GM21737 (cell line): ENCODE results near the gene MAP3K3.

Experiments used
- ATAC-seq: cut with Tn5 transposase; IDR thresholded peaks from one replicate; pipeline ENCODE4 v1.9.1; 2021; ENCODE audit warnings: mild to moderate bottlenecking, moderate library complexity; ENCODE audit not compliant: unreplicated experiment

Gene MAP3K3

DNA sequence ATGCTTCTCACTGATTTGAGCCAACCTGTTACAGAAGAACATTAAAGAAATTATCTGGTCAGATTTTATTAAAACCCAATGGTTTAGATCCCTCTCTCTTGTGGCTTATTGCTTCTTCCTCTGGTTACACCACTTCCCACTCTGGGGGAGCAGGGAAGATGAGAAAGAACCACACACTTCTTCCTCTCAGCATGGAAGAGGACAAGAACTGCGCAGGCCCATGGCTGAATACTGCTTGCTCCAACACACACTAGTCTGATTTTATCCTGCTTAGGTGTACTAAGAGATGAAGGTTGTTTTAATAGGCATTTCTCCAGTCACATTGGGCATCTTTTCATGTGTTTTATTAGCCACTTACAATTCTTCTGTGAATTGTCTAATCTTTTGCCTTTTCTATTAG is 27.6 kb downstream of the MAP3K3 start:
- no peak for ATAC-seq

DNA sequence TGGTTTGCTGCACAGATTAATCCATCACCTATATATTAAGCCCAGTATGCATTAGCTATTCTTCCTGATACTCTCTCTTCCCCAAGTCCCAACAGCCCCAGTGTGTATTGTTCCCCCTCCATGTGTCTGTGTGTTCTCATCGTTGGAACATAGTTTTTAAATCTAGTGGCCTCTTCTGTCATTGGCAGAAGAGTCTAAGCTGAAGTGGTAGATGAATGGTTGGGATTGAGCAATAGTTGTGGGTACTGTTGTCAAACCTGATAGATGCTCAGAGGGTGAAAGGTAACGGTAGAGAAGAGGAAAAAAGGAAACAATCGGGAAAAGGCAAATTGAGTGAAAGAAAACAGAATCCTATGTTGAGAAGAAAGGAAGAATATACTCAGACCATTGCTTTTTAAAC is 29.9 kb downstream of the MAP3K3 start:
- ATAC-seq = no peak

DNA sequence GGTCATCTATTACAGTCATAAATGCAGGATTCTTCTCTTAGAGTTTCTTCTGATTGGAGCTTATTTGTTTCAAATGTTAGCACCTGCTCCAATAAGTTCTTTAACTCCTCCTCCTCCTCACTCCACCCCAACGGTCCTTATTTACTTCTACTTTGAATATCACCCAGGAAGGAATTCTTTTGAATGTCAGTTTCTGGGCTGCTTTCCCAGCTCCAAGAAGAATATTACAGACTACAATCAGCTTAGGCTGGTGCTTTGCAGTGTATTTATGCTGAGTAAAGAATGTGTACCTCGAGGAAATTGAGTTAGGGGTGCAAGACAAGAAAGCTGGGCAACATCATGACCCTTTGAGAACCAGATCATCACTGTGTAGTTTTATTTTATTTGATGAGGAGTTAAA is 30.8 kb downstream of the MAP3K3 start:
- ATAC-seq = no peak

DNA sequence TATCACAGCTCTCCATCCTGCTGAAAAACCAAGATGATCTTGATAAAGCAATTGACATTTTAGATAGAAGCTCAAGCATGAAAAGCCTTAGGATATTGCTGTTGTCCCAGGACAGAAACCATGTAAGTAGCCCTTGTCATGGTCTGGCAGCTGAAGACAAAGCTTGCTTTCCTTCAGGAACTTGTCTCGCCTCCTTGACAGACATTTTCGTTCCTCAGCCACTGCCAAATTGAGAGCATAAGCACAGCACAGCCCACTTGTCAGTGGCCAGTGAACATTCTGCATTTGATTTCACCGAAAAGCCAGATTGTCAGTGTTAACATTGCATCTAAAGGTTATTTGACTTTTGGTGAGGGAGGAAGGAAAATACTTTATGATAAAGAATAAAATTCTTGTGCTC is 35.6 kb downstream of the MAP3K3 start:
- ATAC-seq = no peak

DNA sequence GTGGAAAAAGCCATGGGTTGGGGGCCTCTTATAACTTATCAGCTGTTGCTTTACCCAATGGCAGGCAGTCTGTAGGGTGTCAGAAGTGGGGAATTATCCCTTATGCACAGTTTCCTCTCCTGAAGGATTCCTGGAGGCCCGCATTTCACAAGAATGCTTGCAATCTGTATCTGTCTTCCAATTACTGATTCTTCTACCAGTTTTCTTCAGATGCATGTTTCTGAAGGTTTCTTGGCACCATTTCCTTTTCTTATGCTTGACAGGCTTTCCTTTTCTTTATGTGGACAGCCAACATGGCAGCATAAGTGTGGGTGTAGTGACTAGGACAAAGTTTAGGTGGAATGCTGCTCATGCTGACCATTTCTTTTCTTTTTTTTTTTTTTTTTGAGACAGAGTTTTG is 36.1 kb downstream of the MAP3K3 start:
- no peak for ATAC-seq

DNA sequence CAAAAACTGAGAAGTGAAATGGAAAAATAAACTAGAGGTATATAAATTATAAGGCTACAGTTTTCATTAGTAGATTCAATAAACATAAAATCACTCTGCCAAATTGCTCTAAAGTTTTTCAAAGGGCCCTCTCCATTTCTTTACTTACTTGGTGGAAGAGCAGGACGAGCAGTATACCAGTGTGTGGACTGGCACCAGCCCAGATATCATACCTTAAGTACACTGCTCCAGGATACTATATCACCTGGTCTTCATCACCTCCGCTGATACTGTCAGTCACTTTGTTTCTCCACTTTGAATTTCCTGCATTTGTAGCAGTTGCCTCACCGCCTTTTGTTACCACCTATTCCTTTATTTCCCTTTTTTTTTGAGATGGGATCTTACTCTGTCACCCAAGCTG is 37.6 kb downstream of the MAP3K3 start:
- ATAC-seq = no peak

DNA sequence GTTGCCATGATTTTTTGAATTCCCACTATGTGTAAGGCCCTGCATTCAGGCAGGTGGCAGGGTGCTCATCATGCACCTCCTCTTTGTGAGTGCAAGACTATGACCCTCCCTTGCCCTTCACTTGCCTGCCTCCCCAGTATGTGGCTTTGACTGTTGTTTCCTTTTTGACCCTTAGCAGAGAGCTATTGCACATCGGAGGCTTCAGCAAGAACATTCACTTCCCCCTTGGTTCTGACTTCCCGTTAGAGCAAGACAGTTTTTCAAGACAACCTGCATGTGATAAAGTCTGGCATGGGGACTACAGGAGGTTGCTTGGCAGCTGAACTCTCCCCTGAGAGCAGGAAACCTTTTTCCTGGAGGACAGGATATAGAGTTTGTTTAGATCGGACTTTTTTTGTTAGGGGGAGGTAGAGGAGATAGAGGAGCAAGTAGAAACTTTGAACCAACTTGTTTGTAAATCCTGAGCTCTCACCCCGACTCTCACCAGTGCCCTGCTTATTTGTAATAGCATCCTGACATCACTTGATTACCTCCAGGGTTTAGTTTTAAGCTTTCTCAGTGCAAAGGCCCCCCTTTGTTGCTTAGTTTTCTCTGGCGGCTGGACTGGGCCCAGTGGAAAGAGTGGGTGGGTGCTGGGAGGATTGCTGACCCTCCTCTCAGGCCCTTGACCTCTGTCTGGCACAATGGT is 43.5 kb downstream of the MAP3K3 start:
- ATAC-seq = no peak

DNA sequence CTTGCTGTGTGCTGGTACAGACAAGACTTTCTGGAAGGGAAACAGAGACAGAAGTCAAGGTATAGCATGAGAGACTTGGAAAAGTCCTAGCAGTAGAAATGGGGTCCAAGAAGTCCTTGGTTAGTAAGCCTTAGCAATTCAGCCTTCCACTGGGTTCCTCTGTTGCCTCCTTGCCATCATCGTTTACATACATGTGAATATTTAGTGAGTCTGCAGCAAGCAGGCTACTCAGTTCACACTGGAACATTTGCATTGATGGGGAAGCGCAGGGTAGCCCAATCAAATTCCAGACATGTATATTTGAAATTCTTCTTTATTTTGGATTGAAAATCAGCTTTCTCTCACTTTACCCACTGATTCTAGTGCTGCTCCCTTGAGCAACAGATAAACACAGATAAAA is 50.6 kb downstream of the MAP3K3 start:
- ATAC-seq = no peak

DNA sequence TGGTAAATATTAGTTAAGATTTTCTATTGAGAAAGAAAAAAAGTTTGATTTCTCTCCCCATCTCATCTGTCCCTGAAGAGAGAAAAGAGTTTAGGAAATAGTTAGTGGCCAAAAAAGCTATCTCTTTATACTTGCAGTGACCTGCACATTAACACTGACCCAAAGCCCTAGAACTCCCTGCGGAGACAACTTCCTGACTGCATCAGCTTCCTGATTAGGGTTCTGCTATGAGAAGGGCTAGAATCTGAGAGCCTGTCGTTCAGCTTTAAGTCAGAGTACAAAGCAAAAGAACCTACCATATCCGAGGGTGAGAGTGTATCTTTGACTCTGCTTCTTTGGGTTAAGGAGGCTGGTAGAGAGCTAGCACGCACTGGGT is 53.0 kb downstream of the MAP3K3 start:
- ATAC-seq = no peak

DNA sequence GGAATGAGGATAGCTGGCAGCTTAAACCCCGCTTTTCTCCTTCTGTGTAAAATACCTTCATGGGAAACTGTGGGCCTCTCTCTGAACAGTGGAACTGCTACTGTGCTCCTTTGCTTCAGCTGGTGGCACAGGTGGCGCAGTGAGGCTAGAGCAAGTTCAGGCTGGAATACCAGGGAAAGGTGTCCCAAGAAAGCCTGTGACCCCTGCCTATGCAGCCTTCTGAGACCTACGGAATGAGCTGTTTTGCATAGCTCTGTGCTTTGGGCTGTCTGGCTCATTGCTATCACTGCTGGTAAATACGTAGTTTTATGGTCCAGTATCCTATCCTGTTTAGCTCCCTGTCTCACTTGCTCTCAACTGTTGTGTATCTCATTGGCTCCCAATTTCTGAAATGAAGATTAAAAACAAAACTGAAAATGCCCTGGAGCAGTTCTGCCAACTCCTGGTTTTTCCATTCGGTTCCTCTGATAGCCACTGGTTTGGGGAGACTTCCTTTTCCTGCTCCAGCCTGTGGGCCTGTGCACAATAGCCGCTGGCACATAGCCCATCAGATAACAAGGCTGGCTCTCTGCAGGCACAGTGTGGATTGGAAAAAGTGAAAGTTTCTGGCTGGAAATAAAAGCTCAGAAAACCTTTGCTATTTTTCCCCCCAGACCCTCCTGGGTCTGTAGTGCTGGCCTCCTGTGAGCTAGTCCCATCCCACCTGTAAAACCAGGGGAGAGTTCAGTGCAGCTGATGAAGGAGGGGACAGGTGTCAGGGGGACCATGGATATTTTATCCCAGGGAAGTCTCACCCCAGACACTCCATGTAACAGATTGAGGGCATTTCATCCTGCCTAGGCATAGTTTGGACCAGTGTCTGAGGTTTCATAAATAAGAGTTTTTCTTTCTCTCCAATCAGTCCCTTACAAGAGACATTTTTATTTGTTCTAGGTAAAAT is 53.7 kb downstream of the MAP3K3 start:
- ATAC-seq = no peak

DNA sequence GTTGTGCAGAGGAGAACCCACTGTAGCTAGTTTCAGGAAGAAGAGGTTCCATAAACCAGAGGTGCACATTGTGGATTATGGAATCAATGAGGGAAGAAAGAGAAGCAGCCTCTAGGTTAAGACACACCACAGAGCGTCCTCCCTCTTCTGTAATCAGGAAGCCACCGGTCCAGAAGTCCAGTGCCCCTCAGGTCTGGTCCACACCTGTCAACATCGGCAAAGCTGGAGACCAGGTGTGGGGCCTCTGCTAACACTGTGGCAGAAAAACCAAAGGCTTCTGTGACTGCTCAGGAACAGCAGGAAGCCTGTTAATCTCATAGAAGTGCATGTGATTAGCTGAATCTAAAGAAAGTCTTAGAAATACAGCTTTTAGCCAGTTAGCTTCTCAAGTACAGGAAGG is 54.4 kb downstream of the MAP3K3 start:
- ATAC-seq = no peak

DNA sequence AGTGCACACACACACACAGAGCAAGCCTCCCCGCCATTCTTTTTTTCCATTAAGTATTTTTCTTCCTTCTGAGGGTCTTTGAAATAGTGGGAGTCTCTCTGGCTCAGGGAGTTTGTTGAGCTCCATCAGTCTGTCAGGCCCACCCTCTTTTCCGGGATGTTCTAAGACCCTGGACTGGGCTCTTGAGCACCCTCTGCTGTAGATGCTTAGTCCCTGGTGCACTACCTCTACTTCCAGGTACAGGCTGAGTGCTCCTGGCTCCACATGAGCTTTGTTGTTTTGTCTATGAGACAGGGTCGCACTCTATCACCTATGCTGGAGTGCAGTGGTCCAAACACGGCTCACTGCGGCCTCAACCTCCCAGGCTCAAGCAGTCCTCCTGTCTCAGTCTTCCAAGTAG is 57.0 kb downstream of the MAP3K3 start:
- ATAC-seq = no peak

DNA sequence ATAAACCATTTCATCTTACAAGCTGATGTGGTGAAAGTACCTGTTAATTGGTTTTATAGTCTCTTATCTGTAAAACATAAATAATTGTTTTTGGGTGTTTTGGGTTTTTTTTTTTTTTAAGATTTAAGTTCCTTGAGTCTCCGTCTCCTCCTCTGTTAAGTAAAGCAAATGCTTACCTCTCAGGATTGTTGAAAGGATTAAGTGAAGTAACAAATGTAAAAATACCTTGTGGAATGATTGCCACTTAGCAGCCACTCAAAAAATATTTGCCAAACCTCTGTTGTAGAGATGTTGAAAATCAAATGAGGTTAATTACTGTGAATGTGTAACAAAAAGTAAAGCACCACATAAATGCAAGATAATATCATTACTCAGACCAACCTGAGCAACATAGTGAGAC is 58.5 kb downstream of the MAP3K3 start:
- ATAC-seq = no peak

DNA sequence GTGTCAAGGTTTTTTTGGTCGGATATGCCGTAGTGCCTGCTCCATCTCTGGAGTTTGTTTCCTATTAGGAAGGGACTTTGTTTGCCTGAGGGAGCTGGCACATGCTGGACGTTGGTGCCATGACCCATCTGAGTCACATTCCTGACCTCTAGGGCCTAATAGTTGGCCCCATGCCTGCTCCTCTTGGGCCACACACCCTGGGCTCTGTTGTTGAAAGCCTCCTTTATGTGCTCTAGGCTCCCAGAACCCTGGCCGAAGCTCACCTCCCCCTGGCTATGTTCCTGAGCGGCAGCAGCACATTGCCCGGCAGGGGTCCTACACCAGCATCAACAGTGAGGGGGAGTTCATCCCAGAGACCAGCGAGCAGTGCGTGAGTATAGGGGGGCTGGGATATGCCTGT is 59.3 kb downstream of the MAP3K3 start:
- no peak for ATAC-seq

DNA sequence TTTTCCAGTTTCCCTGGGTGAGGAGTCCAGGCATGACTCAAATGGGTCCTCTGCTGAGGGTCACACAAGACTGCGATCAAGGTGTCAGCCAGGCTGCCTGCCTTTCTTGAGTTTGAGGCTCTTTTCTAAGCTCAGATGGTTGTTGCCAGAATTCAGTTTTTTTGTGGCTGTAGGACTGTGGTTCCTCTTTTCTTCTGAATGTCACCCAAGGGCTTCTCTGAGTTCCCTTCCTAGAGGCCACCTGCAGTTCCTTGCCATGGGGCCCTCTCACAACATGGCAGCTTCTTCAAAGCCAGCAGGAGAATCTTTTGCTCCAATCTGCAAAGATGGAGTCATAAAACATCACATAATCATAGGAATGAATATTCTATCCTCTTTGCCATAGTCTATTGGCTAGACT is 60.2 kb downstream of the MAP3K3 start:
- ATAC-seq = no peak

DNA sequence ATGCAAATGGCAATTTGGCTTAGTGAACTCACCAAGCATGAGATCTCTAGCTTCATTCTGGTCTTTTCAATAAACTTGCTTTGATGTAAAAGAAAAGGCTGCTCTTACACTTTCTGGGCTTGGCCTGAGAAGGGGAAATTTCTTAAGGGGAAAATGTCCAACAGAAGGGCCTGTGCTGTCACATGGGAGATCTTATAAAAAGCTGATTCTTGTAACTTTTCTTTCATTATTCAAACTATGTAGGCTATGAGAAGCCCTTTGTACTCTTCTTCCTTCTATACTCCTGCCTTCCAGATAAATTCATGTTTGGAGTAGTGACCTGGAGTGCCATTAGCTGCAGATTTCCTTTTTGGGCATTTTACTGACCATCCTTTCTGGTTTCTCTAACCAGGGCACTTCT is 60.8 kb downstream of the MAP3K3 start:
- no peak for ATAC-seq

DNA sequence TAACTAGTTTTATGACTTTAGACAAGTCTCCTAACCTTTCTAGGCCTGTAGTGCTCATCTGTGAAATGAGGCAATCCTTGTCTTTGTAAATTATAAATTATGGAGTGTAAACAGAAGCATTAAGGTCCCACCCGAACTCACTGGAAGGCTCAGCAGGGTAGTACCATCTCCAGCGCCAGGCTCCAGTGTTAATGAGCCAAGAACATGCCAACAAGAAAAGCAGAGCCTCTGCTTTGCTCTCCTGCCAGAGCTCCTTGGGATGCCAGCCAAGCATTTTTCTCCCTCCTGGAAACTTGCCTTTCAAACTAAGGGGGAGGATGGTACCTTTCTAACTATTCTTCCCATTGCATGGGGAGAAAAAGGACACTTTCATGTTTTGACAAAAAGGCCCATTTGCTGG is 62.8 kb downstream of the MAP3K3 start:
- ATAC-seq = no peak

DNA sequence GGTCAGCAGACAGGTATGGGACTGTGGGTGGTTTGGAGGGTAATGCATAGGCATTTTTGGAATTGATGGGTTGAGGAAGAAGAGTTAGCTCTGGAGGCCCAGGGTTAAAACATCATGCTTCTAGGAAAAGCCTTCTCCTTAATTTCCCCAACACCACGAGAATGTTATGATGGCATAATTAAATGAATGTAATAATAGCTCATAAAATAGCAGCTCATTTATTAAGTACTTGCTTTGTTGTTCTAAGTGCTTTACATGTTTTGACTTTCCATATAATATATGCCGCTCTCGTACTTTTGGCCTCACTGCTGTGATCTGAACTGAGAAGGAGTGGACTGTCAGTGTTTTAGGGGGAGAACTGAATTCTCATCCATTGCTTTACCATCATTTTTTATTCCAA is 63.4 kb downstream of the MAP3K3 start:
- no peak for ATAC-seq

DNA sequence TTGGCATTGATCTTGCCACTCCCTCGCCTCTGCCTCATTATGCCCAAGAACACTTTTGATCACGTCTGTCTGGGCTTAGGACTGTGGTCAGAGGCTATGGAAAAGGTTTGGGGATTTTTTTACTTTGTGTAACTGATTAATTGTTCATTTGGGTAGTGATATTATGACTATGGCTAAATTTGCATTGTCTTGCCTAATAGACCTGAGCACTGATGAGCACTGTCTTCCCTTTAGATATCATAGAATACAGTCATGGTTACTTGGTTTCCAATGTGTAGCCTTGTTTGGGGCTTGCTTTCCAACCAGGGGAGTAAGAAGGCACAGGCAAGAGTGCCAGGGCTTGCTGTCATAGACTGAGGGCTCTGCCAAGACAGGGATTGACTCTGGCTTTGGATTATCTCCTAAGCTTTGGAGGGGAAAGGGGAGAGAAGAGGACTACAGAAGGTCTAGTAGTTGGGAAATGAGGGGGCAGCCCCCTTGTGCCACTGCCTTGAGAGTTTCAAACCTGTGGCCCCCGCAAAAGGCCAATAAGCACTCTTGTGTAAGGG is 64.0 kb downstream of the MAP3K3 start:
- ATAC-seq = no peak

DNA sequence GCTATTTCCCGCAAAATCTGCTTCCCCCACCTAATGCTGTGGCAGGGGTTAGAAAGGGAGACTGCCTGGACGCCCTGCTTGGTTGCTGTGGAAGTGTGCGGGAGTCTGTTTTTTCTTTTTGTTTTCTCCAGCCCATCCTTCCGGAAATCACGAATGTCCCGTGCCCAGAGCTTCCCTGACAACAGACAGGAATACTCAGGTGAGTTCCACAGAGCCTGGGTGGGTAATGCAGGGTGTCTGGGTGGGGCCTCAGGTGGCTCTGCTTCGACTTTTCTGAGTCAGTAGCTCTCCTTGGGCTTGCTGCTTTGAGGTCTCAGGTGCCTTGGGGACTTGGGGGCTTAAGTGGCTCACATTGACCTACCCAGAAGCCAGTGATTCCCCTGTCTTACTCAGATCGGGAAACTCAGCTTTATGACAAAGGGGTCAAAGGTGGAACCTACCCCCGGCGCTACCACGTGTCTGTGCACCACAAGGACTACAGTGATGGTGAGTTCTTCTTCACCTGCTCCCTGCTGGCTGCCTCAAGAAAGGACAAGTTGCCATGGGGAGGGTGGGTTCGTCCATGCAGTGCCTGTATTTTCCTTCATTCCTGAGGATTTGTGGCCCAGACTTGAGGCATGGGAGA is 66.3 kb downstream of the MAP3K3 start:
- ATAC-seq = no peak

DNA sequence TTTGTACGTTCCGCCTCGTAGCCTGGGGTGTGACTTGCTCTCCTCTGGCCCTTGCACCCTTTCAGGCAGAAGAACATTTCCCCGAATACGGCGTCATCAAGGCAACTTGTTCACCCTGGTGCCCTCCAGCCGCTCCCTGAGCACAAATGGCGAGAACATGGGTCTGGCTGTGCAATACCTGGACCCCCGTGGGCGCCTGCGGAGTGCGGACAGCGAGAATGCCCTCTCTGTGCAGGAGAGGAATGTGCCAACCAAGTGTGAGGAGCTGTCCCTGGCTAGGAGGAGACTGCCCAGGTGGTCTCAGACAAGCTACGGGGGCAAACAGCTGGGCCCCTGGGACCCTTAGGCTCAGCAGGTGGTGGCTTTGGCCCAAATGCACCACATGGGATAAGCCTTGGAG is 67.3 kb downstream of the MAP3K3 start:
- no peak for ATAC-seq
